ENCODE measurements around the gene BTN2A1. TPM values are rescaled to one million over a fixed set of nuclear protein-coding genes. Genes with fewer than 3 reads are reported as not detected.
A peak's percentile ranks its signal among the peaks of the same experiment; 100 is the strongest.

BTN2A1 gene
- total RNA-seq, 1 donor from 2014 or later = 6.1 TPM

- no peak overlapping the region for H3K4me3 ChIP-seq (ENCODE audit: low read depth, low read length)
- DNase-seq (ENCODE audit: low read depth) = no peak
- no peak for TF ChIP-seq CTCF (conservative IDR thresholded peaks at IDR 0.05; ENCODE audit: low read depth, low read length)
Observed at GRCh38 chr6:26436018-26436417, 21.7 kb upstream of the BTN2A1 start.

GRCh38 chr6:26437550-26437949 is 20.2 kb upstream of the BTN2A1 start:
- H3K4me3 ChIP-seq (ENCODE audit: low read depth, low read length) = no peak overlapping the region
- no peak for TF ChIP-seq CTCF (conservative IDR thresholded peaks at IDR 0.05; ENCODE audit: low read depth, low read length)
- no peak for DNase-seq (ENCODE audit: low read depth)

GRCh38 chr6:26438000-26438399 is 19.8 kb upstream of the BTN2A1 start:
- no peak for DNase-seq (ENCODE audit: low read depth)
- no peak overlapping the region for H3K4me3 ChIP-seq (ENCODE audit: low read depth, low read length)
- TF ChIP-seq CTCF (conservative IDR thresholded peaks at IDR 0.05; ENCODE audit: low read depth, low read length) = no peak

- no peak for TF ChIP-seq CTCF (conservative IDR thresholded peaks at IDR 0.05; ENCODE audit: low read depth, low read length)
- no peak for DNase-seq (ENCODE audit: low read depth)
- H3K4me3 ChIP-seq (ENCODE audit: low read depth, low read length) = peak overlapping the region; percentile 66
Observed at GRCh38 chr6:26439151-26440125, 18.3 kb upstream of the BTN2A1 start.

GRCh38 chr6:26440977-26441358 is 16.8 kb upstream of the BTN2A1 start:
- DNase-seq (ENCODE audit: low read depth) = no peak
- TF ChIP-seq CTCF (conservative IDR thresholded peaks at IDR 0.05; ENCODE audit: low read depth, low read length) = no peak

GRCh38 chr6:26441977-26442376 is 15.8 kb upstream of the BTN2A1 start:
- H3K4me3 ChIP-seq (ENCODE audit: low read depth, low read length) = no peak overlapping the region
- no peak for TF ChIP-seq CTCF (conservative IDR thresholded peaks at IDR 0.05; ENCODE audit: low read depth, low read length)
- no peak for DNase-seq (ENCODE audit: low read depth)

More at GRCh38 chr6:26440977-26441358, 16.8 kb upstream of the BTN2A1 start:
- peak overlapping the region; percentile 66 for H3K4me3 ChIP-seq (ENCODE audit: low read depth, low read length)

All from epithelial cell of proximal tubule (primary cell).